KMS-11 (cell line): Measurements from ENCODE around the gene SBK3.
"Not testable (repeated sequence)": the region's sequence is repeated elsewhere in the genome, so short reads cannot be mapped to it uniquely, and the experiment has no call there.

Experiments
- H2AFZ ChIP-seq: fragments of 200-600 bp; sonication (generic); 2 replicates; pipeline ENCODE4 v1.6.1; 2016; ENCODE audit warnings: antibody characterized with exemption, mixed run types, low read depth
- H3K27ac ChIP-seq: fragments of 200-600 bp; sonication (generic); 2 replicates; pipeline ENCODE4 v1.6.1; 2016; ENCODE audit warnings: mild to moderate bottlenecking, mixed run types
- H3K27me3 ChIP-seq: fragments of 200-600 bp; sonication (generic); 2 replicates; pipeline ENCODE4 v1.6.1; 2017; ENCODE audit warnings: mild to moderate bottlenecking, low read depth, mixed run types, moderate library complexity; ENCODE audit not compliant: insufficient read depth
- H3K36me3 ChIP-seq: fragments of 200-600 bp; sonication (generic); 2 replicates; pipeline ENCODE4 v1.6.1; 2017; ENCODE audit warnings: mild to moderate bottlenecking, mixed run types; ENCODE audit not compliant: insufficient read depth
- H3K4me1 ChIP-seq: fragments of 200-600 bp; sonication (generic); 2 replicates; pipeline ENCODE4 v1.6.1; 2016; ENCODE audit warnings: mild to moderate bottlenecking, low read depth, mixed run types; ENCODE audit not compliant: poor library complexity, severe bottlenecking
- H3K4me2 ChIP-seq: fragments of 200-600 bp; sonication (generic); 2 replicates; pipeline ENCODE4 v1.7.0; 2016; ENCODE audit warnings: mild to moderate bottlenecking, mixed run types
- H3K4me3 ChIP-seq: fragments of 200-600 bp; sonication (generic); IDR thresholded peaks from 2 replicates; pipeline ENCODE4 v1.6.1; 2017; ENCODE audit warnings: low read depth, low read length, mixed read lengths; ENCODE audit not compliant: insufficient read depth
- H3K79me2 ChIP-seq: fragments of 200-600 bp; sonication (generic); 2 replicates; pipeline ENCODE4 v1.6.1; 2016; ENCODE audit warnings: low read depth, mixed run types; ENCODE audit not compliant: insufficient read depth
- H3K9ac ChIP-seq: fragments of 200-600 bp; sonication (generic); 2 replicates; pipeline ENCODE4 v1.6.1; 2016; ENCODE audit warnings: mild to moderate bottlenecking, mixed run types
- H4K20me1 ChIP-seq: fragments of 200-600 bp; sonication (generic); 2 replicates; pipeline ENCODE4 v1.6.1; 2016; ENCODE audit warnings: mild to moderate bottlenecking, mixed run types; ENCODE audit not compliant: insufficient read depth
- CTCF ChIP-seq: fragments of 200-600 bp; sonication (generic); conservative IDR thresholded peaks from 2 replicates; pipeline ENCODE4 v1.6.1; 2017; ENCODE audit warnings: low read depth, mild to moderate bottlenecking, antibody characterized with exemption, low read length, moderate library complexity, mixed read lengths

Gene SBK3

GRCh38 chr19:55535965-55536350 lies 9.4 kb downstream of the SBK3 start:
- Histone ChIP-seq H3K4me3 (no peak overlapping the region), H3K79me2 (no peaks in the 10 kb centered on the region), H3K4me1 (no peaks in the 10 kb centered on the region), H3K27me3 (peaks cover 40% of the 10 kb centered on the region), H3K9ac (no peak overlapping the region), H2AFZ (no peak overlapping the region), H3K4me2 (no peak overlapping the region), H3K27ac (no peak overlapping the region), H3K36me3 (no peaks in the 10 kb centered on the region), H4K20me1 (no peaks in the 10 kb centered on the region)
- TF ChIP-seq CTCF, result no peak

GRCh38 chr19:55535173-55535964 lies 10.0 kb downstream of the SBK3 start:
- Histone ChIP-seq H3K27ac (no peak overlapping the region), H3K4me2 (no peak overlapping the region), H3K79me2 (no peaks in the 10 kb centered on the region), H2AFZ (no peak overlapping the region), H3K27me3 (peaks cover 40% of the 10 kb centered on the region), H3K4me1 (no peaks in the 10 kb centered on the region), H4K20me1 (no peaks in the 10 kb centered on the region), H3K9ac (no peak overlapping the region), H3K36me3 (no peaks in the 10 kb centered on the region), H3K4me3 (no peak overlapping the region)
- no peak for TF ChIP-seq CTCF

- H3K4me2 ChIP-seq, H3K9ac ChIP-seq, H3K79me2 ChIP-seq, H3K4me3 ChIP-seq, H3K27ac ChIP-seq, H3K36me3 ChIP-seq, H3K4me1 ChIP-seq, H2AFZ ChIP-seq, H4K20me1 ChIP-seq: not testable (repeated sequence)
- H3K27me3 ChIP-seq, result peaks cover 39% of the 10 kb centered on the region
These were observed 11.1 kb downstream of the SBK3 start for GRCh38 chr19:55534280-55534679.

- no peak for TF ChIP-seq CTCF
- H3K4me2 ChIP-seq, result no peak overlapping the region
These were observed 14.3 kb downstream of the SBK3 start for GRCh38 chr19:55530996-55531395.

GRCh38 chr19:55529636-55530234 lies 15.6 kb downstream of the SBK3 start:
- no peak overlapping the region for H2AFZ ChIP-seq
- no peaks in the 10 kb centered on the region for H3K79me2 ChIP-seq
- H3K27me3 ChIP-seq, result peaks cover 30% of the 10 kb centered on the region
- no peak overlapping the region for H3K9ac ChIP-seq
- H3K4me1 ChIP-seq, result no peaks in the 10 kb centered on the region
- no peaks in the 10 kb centered on the region for H3K36me3 ChIP-seq
- TF ChIP-seq CTCF, result no peak
- H3K4me2 ChIP-seq, result no peak overlapping the region
- H3K27ac ChIP-seq, result no peak overlapping the region
- no peaks in the 10 kb centered on the region for H4K20me1 ChIP-seq
- H3K4me3 ChIP-seq, result no peak overlapping the region

More at GRCh38 chr19:55530996-55531395, 14.3 kb downstream of the SBK3 start:
- H2AFZ ChIP-seq, result no peak overlapping the region
- no peak overlapping the region for H3K27ac ChIP-seq
- H3K4me3 ChIP-seq, result no peak overlapping the region
- H4K20me1 ChIP-seq, result no peaks in the 10 kb centered on the region
- no peak overlapping the region for H3K9ac ChIP-seq
- no peaks in the 10 kb centered on the region for H3K4me1 ChIP-seq
- H3K27me3 ChIP-seq, result peaks cover 29% of the 10 kb centered on the region
- no peaks in the 10 kb centered on the region for H3K79me2 ChIP-seq
- no peaks in the 10 kb centered on the region for H3K36me3 ChIP-seq
